ENCODE measurements around the gene PLXNB1. TPM values are rescaled to one million over a fixed set of nuclear protein-coding genes. Genes with fewer than 3 reads are reported as not detected.

PLXNB1 gene, protein sequence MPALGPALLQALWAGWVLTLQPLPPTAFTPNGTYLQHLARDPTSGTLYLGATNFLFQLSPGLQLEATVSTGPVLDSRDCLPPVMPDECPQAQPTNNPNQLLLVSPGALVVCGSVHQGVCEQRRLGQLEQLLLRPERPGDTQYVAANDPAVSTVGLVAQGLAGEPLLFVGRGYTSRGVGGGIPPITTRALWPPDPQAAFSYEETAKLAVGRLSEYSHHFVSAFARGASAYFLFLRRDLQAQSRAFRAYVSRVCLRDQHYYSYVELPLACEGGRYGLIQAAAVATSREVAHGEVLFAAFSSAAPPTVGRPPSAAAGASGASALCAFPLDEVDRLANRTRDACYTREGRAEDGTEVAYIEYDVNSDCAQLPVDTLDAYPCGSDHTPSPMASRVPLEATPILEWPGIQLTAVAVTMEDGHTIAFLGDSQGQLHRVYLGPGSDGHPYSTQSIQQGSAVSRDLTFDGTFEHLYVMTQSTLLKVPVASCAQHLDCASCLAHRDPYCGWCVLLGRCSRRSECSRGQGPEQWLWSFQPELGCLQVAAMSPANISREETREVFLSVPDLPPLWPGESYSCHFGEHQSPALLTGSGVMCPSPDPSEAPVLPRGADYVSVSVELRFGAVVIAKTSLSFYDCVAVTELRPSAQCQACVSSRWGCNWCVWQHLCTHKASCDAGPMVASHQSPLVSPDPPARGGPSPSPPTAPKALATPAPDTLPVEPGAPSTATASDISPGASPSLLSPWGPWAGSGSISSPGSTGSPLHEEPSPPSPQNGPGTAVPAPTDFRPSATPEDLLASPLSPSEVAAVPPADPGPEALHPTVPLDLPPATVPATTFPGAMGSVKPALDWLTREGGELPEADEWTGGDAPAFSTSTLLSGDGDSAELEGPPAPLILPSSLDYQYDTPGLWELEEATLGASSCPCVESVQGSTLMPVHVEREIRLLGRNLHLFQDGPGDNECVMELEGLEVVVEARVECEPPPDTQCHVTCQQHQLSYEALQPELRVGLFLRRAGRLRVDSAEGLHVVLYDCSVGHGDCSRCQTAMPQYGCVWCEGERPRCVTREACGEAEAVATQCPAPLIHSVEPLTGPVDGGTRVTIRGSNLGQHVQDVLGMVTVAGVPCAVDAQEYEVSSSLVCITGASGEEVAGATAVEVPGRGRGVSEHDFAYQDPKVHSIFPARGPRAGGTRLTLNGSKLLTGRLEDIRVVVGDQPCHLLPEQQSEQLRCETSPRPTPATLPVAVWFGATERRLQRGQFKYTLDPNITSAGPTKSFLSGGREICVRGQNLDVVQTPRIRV (N-terminal part only)
- total RNA-seq (2022; extraction: Qiagen RNA extraction) = 14.6 to 20.3 TPM (median 15.2 TPM) in 5 replicates

GRCh38 chr3:48429960-48430707, at the start of gene PLXNB1:
PLXNB1 (minus strand) TSS chr3:48430086; CDS start chr3:48424611, 5,475 bp downstream.

DNA sequence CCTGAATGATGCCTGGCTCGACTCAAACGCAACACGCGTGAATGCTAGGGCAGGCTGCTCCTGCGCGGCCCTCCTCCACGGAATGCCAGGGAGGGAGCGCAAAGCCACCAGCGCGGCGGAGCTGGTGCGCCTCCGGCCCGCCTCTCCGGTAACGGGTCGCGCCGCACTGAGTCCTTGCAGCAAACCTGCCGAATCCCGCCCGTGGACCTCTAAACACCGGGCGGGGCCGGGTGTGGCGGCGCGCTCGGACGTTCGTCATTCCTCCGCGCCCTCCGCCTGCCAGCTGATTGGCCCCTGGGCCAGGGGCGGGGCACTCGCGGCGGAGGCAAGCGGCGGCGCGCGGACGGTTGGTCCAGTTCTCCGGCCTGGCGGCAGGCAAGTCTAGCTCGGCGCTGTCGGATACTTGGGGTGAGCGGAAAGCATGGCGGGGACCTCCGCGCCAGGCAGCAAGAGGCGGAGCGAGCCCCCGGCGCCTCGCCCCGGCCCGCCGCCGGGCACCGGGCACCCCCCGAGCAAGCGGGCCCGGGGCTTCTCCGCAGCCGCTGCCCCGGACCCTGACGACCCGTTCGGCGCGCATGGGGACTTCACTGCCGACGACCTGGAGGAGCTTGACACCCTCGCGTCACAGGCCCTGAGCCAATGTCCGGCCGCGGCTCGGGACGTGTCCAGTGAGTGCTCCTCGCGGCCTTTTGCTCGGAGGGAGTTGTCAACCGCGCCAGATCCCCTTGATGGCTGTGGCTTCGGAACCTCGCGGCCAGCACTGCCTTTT, 16.7 kb upstream of the PLXNB1 start, which contains the start of gene ATRIP:
TSS of gene ATRIP (plus strand) at position 313 of the 769 bp plus-strand sequence. CDS start at position 422, 109 bp downstream.

GRCh38 chr3:48439820-48440589, 10.1 kb upstream of the PLXNB1 start, which contains the start of the genes CCDC51 and TMA7:
CCDC51 (minus strand) TSS chr3:48440119; CDS start chr3:48435128, 4,991 bp downstream.
TMA7 (plus strand) TSS chr3:48440257; CDS start chr3:48440297, 40 bp downstream.

DNA sequence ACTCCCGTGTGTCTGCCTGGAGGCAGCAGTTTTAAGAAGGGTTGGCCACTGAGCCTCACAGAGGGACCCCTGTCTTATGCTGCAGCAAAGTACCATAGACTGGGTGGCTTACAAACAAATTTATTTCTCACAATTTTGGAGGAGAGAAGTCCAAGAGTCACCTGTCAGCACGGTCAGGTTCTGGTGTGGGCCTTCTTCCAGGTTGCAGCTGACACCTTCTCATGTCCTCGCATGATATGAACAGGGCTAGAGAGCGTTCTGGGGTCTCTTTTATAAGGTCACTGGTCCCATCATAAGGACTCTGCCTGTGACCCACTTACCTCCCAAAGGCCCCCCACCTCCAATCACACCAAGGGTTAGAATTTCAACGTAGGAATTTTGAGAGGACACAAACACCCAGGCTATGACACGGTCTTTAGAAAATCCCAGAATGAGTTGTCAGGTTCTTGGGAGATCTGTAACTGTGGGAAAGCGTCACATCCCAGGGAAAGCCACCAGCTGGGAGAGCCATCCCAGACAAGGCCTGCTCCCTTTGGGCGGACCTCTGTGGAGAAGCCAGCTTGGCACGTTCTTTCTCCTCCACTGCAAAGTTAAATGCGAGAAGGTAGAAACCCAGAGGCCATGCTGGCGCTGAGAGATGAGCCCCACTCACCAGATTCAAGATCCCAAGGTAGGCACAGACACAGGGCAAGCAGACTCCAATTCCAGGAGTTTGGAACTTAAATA, 58.1 kb downstream of the PLXNB1 start, which contains the start of gene FBXW12:
TSS of gene FBXW12 (plus strand) at position 569 of the 726 bp plus-strand sequence. CDS start 549 bp downstream, outside the sequence.

Other genes starting within 250 kb of the PLXNB1 start
- 8.7 to 10.8 TPM (median 9.3 TPM) in 5 replicates for gene CDC25A, start 241.7 kb downstream of the PLXNB1 start, total RNA-seq (2022; extraction: Qiagen RNA extraction)
- not detected in 5 replicates for gene CAMP, start 206.6 kb downstream of the PLXNB1 start, total RNA-seq (2022; extraction: Qiagen RNA extraction)
- gene ZNF589, start 189.0 kb downstream of the PLXNB1 start, total RNA-seq (2022; extraction: Qiagen RNA extraction) = 2.2 to 3.0 TPM (median 2.4 TPM) in 5 replicates
- gene NME6, start 128.7 kb downstream of the PLXNB1 start, total RNA-seq (2022; extraction: Qiagen RNA extraction) = 19.7 to 28.8 TPM (median 23.0 TPM) in 5 replicates
- gene SPINK8, start 96.4 kb downstream of the PLXNB1 start, total RNA-seq (2022; extraction: Qiagen RNA extraction) = not detected in 5 replicates
- not detected in 5 replicates for gene FBXW12, start 57.9 kb downstream of the PLXNB1 start, total RNA-seq (2022; extraction: Qiagen RNA extraction)
- 25.8 to 29.2 TPM (median 26.6 TPM) in 5 replicates for gene CCDC51, start 10.0 kb upstream of the PLXNB1 start, total RNA-seq (2022; extraction: Qiagen RNA extraction)
- 268 to 389 TPM (median 305 TPM) in 5 replicates for gene TMA7, start 10.2 kb upstream of the PLXNB1 start, total RNA-seq (2022; extraction: Qiagen RNA extraction)
- 8.6 to 10.3 TPM (median 9.8 TPM) in 5 replicates for gene ATRIP, start 16.7 kb upstream of the PLXNB1 start, total RNA-seq (2022; extraction: Qiagen RNA extraction)
- gene SHISA5, start 74.1 kb upstream of the PLXNB1 start, total RNA-seq (2022; extraction: Qiagen RNA extraction) = 106 to 134 TPM (median 129 TPM) in 5 replicates
- 9.4 to 17.6 TPM (median 12.1 TPM) in 5 replicates for gene PFKFB4, start 126.7 kb upstream of the PLXNB1 start, total RNA-seq (2022; extraction: Qiagen RNA extraction)
- 7.3 to 10.4 TPM (median 8.9 TPM) in 5 replicates for gene UCN2, start 133.7 kb upstream of the PLXNB1 start, total RNA-seq (2022; extraction: Qiagen RNA extraction)
- 116 to 206 TPM (median 180 TPM) in 5 replicates for gene COL7A1, start 165.2 kb upstream of the PLXNB1 start, total RNA-seq (2022; extraction: Qiagen RNA extraction)
- gene UQCRC1, start 179.6 kb upstream of the PLXNB1 start, total RNA-seq (2022; extraction: Qiagen RNA extraction) = 166 to 209 TPM (median 172 TPM) in 5 replicates
- not detected in 5 replicates for gene TMEM89, start 191.7 kb upstream of the PLXNB1 start, total RNA-seq (2022; extraction: Qiagen RNA extraction)
- gene SLC26A6, start 205.4 kb upstream of the PLXNB1 start, total RNA-seq (2022; extraction: Qiagen RNA extraction) = 12.0 to 18.5 TPM (median 16.8 TPM) in 5 replicates
- 2.8 to 4.7 TPM (median 4.4 TPM) in 5 replicates for gene CELSR3, start 232.8 kb upstream of the PLXNB1 start, total RNA-seq (2022; extraction: Qiagen RNA extraction)

All from A549 treated with Mapracorat at 1 μM for 4 hours (cell line).